ENCODE data around the gene DRICH1.

The DRICH1 gene, protein sequence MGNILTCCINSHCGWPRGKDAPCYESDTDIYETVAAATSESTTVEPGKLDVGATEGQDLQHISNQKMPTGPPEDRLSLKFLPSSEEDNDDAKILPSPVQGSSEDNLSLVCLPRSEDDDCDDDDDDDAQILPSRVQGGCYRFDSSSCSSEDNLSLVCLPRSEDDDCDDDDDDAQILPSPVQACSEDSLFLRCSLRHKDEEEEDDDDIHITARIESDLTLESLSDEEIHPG

DNA sequence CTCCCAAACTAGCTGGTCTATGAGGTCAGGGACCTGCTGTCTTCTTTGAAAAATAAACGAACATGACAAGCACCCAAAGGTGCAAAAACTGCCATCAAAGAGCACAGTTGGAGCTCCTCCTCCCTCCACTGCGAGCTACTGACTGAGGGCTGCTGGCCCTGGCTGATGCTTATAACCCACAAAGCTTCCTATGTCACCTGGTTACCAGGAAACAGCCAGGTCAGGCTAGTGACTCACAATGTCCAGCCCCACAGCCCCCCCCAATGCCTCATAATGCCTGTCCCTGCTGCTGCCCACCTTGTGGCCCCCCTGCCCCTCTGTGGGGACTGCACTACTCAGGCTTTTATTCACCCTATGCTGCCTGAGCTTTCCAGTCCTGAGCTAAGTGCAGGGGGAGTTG is at the start of gene DRICH1:
DRICH1 (minus strand) TSS at position 144 of the 400 bp plus-strand sequence. CDS start 298 bp downstream, outside the sequence.
- H3K36me3 ChIP-seq (ENCODE audit: low read length): no peaks in the 10 kb centered on the region
- no peaks in the 10 kb centered on the region for H3K27me3 ChIP-seq (ENCODE audit: low read length)
- no peaks in the 10 kb centered on the region for H3K9me3 ChIP-seq (ENCODE audit: insufficient read depth, low read length)
- H3K4me3 ChIP-seq (ENCODE audit: insufficient read depth, low read length, poor library complexity, severe bottlenecking): no peak within 1 kb of the TSS
- no peaks in the 10 kb centered on the region for H4K20me1 ChIP-seq (ENCODE audit: low read depth, low read length)
- no peaks in the 10 kb centered on the region for H3K79me2 ChIP-seq (ENCODE audit: insufficient read depth, low read length)
- H2AFZ ChIP-seq (ENCODE audit: low read depth, low read length, severe bottlenecking): no peak within 1 kb of the TSS
- no peak within 1 kb of the TSS for H3K27ac ChIP-seq (ENCODE audit: low read depth, low read length)
- H3K9me2 ChIP-seq (replicated peaks; ENCODE audit: insufficient read depth, low read length): no peaks in the 10 kb centered on the region
- no peak within 1 kb of the TSS for H3K4me2 ChIP-seq (ENCODE audit: low read depth, low read length, poor library complexity, severe bottlenecking)
- H3K9ac ChIP-seq (ENCODE audit: low read length): no peak within 1 kb of the TSS
- no peak for TF ChIP-seq EZH2phosphoT487 (conservative IDR thresholded peaks at IDR 0.05; ENCODE audit: low read length)
- TF ChIP-seq, protein P1, sequence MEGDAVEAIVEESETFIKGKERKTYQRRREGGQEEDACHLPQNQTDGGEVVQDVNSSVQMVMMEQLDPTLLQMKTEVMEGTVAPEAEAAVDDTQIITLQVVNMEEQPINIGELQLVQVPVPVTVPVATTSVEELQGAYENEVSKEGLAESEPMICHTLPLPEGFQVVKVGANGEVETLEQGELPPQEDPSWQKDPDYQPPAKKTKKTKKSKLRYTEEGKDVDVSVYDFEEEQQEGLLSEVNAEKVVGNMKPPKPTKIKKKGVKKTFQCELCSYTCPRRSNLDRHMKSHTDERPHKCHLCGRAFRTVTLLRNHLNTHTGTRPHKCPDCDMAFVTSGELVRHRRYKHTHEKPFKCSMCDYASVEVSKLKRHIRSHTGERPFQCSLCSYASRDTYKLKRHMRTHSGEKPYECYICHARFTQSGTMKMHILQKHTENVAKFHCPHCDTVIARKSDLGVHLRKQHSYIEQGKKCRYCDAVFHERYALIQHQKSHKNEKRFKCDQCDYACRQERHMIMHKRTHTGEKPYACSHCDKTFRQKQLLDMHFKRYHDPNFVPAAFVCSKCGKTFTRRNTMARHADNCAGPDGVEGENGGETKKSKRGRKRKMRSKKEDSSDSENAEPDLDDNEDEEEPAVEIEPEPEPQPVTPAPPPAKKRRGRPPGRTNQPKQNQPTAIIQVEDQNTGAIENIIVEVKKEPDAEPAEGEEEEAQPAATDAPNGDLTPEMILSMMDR (IDR thresholded peaks at IDR 0.05; ENCODE audit: insufficient read depth, low read length, poor library complexity, severe bottlenecking): no peak
- no peaks in the 10 kb centered on the region for H3F3A ChIP-seq (ENCODE audit: insufficient read depth)

DNA sequence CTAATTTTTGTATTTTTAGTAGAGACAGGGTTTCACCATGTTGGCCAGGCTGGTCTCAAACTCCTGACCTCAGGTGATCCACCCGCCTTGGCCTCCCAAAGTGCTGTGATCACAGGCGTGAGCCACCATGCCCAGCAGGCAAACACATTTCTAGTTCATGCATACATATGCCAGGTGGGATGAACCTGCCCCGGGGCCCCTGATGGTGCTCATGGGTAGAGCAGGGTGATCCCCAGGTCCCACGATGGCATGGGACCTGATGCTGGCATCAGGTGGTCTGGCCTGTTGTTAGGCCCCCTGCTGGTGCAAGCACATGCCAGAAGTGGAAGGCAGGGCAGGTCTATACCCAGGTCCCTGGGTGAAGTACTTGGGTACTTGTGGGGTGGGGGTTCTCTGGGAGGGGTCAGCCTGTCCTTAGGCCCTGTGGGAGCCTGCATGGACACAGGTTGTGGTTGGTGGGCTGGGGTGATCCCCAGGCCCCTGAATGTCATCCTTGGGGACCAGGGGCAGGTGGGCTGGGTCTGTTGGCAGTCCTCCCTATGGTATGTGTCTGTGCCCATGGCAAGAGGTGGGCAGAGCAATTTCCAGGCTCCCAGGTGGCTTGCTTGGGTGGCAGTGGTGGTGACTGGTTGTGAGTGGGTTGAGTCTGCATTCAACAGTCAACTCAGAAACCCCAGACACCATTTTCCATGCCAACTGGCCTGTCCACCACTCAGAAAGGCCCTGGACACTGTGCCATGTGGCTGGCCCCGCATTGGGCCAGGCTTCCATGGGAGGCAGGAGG is 49.1 kb upstream of the DRICH1 start:
- Histone ChIP-seq H3K36me3 (ENCODE audit: low read length) (no peaks in the 10 kb centered on the region), H3K27ac (ENCODE audit: low read depth, low read length) (no peak overlapping the region), H4K20me1 (ENCODE audit: low read depth, low read length) (no peaks in the 10 kb centered on the region), H3K9me3 (ENCODE audit: insufficient read depth, low read length) (no peaks in the 10 kb centered on the region), H3K27me3 (ENCODE audit: low read length) (no peaks in the 10 kb centered on the region), H3K4me3 (ENCODE audit: insufficient read depth, low read length, poor library complexity, severe bottlenecking) (no peak overlapping the region), H3K79me2 (ENCODE audit: insufficient read depth, low read length) (no peaks in the 10 kb centered on the region), H3F3A (ENCODE audit: insufficient read depth) (no peaks in the 10 kb centered on the region), H3K9ac (ENCODE audit: low read length) (no peak overlapping the region), H3K9me2 (replicated peaks; ENCODE audit: insufficient read depth, low read length) (no peaks in the 10 kb centered on the region), H3K4me2 (ENCODE audit: low read depth, low read length, poor library complexity, severe bottlenecking) (no peak overlapping the region), H2AFZ (ENCODE audit: low read depth, low read length, severe bottlenecking) (no peak overlapping the region)
- TF ChIP-seq, protein P1 (IDR thresholded peaks at IDR 0.05; ENCODE audit: insufficient read depth, low read length, poor library complexity, severe bottlenecking): no peak
- no peak for TF ChIP-seq EZH2phosphoT487 (conservative IDR thresholded peaks at IDR 0.05; ENCODE audit: low read length)

DNA sequence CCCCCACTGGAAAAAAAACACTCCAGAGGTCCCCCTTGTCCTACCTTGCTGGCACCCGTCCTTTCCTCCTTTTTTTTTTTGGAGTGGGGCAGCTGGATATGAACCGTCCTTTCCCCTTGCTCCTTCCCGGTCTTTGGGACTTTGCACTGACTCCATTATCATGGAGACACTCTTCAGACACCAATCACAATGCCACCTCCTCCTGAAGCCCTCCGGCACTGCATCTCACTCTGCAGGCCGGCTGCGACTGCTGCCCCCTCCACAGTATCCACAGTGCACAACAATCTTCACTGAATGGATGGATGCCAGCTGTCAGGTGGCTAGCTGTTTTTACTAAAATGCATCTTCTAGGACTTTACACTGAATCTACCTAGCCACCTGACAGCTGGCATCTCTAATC is 46.0 kb upstream of the DRICH1 start:
- no peaks in the 10 kb centered on the region for H3K27me3 ChIP-seq (ENCODE audit: low read length)
- H4K20me1 ChIP-seq (ENCODE audit: low read depth, low read length): no peaks in the 10 kb centered on the region
- no peak overlapping the region for H3K9ac ChIP-seq (ENCODE audit: low read length)
- H3K27ac ChIP-seq (ENCODE audit: low read depth, low read length): no peak overlapping the region
- no peak for TF ChIP-seq EZH2phosphoT487 (conservative IDR thresholded peaks at IDR 0.05; ENCODE audit: low read length)
- TF ChIP-seq, protein P1 (IDR thresholded peaks at IDR 0.05; ENCODE audit: insufficient read depth, low read length, poor library complexity, severe bottlenecking): no peak
- no peaks in the 10 kb centered on the region for H3K9me2 ChIP-seq (replicated peaks; ENCODE audit: insufficient read depth, low read length)
- no peaks in the 10 kb centered on the region for H3K36me3 ChIP-seq (ENCODE audit: low read length)
- H2AFZ ChIP-seq (ENCODE audit: low read depth, low read length, severe bottlenecking): no peak overlapping the region
- H3K79me2 ChIP-seq (ENCODE audit: insufficient read depth, low read length): no peaks in the 10 kb centered on the region
- H3K4me3 ChIP-seq (ENCODE audit: insufficient read depth, low read length, poor library complexity, severe bottlenecking): no peak overlapping the region
- H3K4me2 ChIP-seq (ENCODE audit: low read depth, low read length, poor library complexity, severe bottlenecking): no peak overlapping the region
- no peaks in the 10 kb centered on the region for H3F3A ChIP-seq (ENCODE audit: insufficient read depth)
- H3K9me3 ChIP-seq (ENCODE audit: insufficient read depth, low read length): no peaks in the 10 kb centered on the region
